Glomerular endothelial cell (primary cell): ENCODE data around the gene BORCS5. TPM values are rescaled to one million over a fixed set of nuclear protein-coding genes. Genes with fewer than 3 reads are reported as not detected.
"Not testable (repeated sequence)": the region's sequence is repeated elsewhere in the genome, so short reads cannot be mapped to it uniquely, and the experiment has no call there.

Source experiments
- DNase-seq: peaks from one replicate; pipeline ENCODE4 v3.0.0-alpha.2; 2011; ENCODE audit warnings: low read depth, low spot score; ENCODE audit errors: extremely low read depth
- total RNA-seq: library from RNA; depleted of rRNA; stranded (reverse); fragments of >200 nt; gene quantifications from 2 replicates; pipeline ENCODE4 v1.2.3, GENCODE V29; 2015

The BORCS5 gene
- total RNA-seq, 1 donor from 2014 or later, result 5.7 TPM

DNA sequence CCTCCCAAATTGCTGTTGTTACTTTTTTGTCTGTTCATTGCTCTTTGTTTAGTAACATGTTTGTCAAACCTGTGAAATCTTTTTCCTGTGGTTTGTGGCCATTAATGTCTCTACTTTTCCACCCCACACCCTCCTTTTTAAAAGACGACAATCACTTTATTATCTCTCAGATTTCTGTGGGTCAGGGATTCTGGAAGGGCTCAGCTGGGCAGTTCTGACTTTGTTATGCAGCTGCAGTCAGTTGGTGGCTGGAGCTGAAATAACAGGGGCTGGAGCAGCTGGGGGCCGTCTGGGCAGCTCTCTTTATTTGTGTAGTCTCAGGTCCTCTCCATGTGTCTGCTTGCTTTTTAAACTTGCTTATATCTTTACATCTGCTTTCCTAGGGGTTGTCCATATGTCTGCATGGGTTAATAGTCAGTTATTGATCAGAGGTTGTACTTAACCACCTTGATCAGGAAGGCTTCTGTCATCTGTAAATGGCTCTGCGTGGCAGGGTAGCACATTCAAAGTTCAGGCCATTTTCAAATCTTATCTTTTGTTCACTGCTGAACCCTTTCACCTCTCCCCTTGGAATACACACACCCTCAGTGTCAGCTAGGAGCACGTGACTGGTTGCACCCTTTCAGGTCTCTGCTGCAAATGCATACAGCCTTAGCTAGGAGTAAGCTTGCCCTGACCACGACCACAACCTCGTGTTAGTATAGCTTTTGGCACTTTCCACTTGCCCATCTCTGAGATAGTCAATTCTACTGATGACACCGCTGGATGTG, 27.9 kb downstream of the BORCS5 start:
- DNase-seq, result no peak

GRCh38 chr12:12387501-12387900, 30.6 kb downstream of the BORCS5 start:
- no peak for DNase-seq

GRCh38 chr12:12392413-12392812, 35.5 kb downstream of the BORCS5 start:
- DNase-seq, result no peak

DNA sequence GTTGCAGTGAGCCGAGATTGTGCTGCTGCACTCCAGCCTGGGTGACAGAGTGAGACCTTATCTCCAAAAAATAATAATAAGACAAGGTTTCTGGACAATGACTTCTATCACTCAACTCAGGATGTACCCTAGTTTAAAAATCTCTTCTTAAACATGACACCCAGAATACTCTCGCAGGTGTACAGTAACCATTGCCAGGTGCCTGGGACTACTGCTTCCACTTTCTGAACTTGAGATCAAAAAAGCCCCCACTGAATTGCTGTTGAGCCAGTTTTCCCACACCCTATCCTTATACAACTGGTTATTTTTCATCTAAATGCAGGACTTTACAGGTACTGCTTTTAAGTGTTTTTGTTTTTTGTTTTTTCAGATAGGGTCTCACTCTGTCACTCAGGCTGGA, 36.3 kb downstream of the BORCS5 start:
- no peak for DNase-seq

GRCh38 chr12:12396694-12397093, 39.8 kb downstream of the BORCS5 start:
- DNase-seq, result no peak

DNA sequence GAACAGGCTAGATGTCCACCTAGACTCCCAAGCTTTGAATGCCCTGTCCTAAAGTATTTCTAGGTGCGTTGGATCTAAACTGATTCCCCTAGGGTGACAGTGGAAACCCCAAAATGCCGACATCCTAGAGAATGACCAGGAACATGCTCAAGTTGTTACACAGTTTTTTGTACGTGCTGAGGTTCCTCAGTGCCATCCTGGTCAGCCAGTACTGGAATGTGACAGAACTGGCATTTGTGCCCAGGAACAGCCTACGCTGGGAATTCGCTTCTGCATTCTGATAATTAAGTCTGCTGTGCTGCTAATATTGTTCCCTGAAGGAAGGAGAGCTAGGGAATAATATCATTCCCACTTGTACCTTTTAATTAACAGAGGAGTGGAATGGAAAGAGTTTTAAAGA, 40.3 kb downstream of the BORCS5 start:
- DNase-seq, result no peak

- DNase-seq, result no peak
Measured at GRCh38 chr12:12398026-12398859, 41.4 kb downstream of the BORCS5 start.

- DNase-seq, result no peak
Measured at GRCh38 chr12:12399161-12399560, 42.3 kb downstream of the BORCS5 start.

DNA sequence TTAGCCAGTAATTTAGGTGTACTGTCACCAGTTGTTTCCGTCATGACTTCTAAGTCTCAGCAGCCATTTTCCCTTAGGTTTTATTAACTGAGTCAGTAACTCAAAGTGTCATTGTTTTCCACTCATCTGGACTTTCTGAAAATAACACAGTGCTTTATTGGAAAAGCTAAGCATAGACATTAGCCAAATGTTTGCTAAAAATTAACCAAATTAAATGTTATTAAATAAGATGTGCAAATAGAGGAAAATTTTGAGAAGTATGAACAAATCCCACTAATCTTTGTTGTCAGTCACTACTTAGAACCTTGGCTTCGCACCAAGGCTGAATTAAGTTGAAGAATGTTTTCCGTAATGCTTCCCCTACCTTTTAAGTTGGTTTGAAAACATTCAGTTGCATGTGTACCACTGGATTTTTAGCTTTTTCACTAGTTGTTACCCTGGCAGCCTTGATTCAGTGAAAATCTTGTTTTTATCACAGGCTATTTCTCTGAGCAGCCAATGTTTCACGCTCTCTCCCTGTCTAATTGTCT, 43.0 kb downstream of the BORCS5 start:
- DNase-seq, result no peak

GRCh38 chr12:12400793-12401192, 43.9 kb downstream of the BORCS5 start:
- DNase-seq, result no peak

DNA sequence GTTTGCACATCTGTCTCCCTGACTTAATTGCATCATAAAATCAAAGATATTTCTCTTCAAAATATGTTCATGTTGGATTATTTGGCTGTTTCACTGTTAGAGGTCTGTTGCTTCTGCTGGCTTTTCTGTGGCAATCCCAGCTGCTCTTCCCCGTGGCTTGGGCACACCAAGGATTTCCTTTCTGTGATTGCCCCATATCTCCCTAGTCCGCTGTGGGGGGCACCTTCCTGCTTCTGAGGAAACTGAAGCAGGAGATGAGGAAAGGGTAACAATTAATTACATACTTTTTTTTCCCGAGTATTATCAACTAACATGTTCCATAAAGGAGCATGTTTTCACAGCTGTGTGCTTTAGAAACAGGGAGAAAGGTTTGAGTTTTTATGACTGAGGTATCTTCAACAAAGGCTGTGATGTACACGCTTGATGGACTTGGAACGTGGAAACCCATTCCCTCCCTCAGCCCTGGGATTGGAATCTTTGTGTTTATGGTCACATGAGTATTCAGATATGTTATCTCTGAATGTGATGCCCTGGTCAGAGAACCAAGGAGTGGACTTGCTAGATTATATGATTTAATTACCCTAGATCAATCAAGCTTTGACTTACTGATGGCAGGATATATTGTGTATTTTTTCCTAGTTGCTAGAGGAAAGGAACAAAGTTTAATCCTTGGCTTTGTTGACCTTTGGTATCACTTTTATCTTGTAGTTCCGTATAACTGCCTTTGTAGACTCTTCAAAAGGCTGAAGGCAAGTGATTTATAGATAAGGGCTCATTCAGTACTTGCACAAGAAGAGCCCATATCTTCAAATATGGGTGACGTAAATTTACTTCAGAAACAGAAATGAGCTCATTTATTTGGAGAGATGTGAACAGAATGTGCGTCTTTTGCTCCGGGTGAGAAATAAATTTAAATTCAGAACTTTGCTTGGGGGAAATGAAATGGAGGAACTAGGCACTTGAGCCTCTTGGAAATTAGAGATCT, 46.7 kb downstream of the BORCS5 start:
- DNase-seq, result no peak

DNA sequence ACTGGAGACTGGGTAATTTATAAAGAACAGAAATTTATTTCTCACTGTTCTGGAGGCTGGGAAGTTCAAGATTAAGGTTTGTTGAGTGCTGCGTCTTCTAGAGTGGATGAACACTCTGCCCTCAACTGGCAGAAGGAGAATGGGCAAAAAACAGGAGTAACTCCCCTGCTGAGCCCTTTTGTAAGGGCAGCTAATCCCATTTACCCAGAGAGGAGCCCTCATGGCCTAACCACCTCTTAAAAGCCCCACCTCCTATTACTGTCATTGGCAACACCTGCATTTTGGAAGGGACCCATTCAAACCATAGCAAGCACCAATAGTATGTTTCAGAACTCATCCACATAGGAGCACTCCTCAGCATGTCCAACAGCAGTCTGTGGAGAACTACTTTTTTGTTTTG, 47.4 kb downstream of the BORCS5 start:
- no peak for DNase-seq

- no peak for DNase-seq
Measured at GRCh38 chr12:12405882-12406281, 49.0 kb downstream of the BORCS5 start.

DNA sequence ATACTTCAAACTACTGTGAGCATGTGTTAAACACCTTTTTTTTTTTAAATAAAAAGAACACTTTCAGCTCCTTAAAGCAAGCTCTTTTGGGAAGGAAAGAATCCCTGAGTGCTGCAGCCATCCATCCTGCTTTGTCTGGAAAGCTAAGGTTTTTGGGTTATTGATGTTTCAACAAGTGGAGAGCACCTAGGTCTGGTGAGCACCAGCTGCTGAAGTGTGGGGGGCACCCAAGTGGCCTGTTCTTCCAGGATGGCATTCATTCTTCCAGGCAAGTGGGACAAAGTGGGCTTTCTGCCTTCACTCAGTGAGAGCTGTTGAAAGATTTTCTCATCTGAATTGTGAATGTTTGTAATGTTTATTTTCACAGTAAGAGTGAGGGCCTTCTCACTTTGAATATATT, 49.9 kb downstream of the BORCS5 start:
- DNase-seq, result no peak

- no peak for DNase-seq
Measured at GRCh38 chr12:12408265-12408690, 51.4 kb downstream of the BORCS5 start.

DNA sequence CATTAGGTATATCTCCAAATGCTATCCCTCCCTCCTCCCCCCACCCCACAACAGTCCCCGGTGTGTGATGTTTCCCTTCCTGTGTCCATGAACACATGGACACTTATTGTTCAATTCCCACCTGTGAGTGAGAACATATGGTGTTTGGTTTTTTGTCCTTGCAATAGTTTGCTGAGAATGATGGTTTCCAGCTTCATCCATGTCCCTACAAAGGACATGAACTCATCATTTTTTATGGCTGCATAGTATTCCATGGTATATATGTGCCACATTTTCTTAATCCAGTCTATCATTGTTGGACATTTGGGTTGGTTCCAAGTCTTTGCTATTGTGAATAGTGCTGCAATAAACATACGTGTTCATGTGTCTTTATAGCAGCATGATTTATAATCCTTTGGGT, 52.5 kb downstream of the BORCS5 start:
- not testable (repeated sequence) for DNase-seq

DNA sequence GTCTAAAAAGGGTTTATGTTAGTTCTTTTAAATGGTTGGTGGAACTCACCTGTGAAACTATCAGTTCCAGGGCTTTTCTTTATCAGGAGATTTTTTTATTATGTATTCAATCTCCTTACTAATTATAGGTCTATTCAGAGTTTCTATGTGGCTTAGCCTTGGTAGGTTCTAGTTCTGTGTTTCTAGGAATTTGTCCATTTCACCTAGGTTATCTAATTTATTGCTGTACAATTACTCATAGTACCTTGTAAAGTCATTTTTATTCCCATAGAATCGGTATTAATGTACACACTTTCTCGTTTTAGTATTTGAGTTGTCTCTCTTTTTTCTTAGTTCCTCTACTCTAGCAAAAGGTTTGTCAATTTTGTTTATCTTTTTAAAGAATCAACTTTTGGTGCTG, 59.0 kb downstream of the BORCS5 start:
- DNase-seq, result no peak

DNA sequence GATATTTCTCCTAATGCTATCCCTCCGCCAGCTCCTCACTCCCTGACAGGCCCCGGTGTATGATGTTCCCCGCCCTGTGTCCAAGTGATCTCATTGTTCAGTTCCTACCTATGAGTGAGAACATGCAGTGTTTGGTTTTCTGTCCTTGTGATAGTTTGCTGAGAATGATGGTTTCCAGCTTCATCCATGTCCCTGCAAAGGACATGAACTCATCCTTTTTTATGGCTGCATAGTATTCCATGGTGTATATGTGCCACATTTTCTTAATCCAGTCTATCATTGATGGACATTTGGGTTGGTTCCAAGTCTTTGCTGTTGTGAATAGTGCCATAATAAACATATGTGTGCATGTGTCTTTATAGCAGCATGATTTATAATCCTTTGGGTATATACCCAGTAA, 62.3 kb downstream of the BORCS5 start:
- not testable (repeated sequence) for DNase-seq

DNA sequence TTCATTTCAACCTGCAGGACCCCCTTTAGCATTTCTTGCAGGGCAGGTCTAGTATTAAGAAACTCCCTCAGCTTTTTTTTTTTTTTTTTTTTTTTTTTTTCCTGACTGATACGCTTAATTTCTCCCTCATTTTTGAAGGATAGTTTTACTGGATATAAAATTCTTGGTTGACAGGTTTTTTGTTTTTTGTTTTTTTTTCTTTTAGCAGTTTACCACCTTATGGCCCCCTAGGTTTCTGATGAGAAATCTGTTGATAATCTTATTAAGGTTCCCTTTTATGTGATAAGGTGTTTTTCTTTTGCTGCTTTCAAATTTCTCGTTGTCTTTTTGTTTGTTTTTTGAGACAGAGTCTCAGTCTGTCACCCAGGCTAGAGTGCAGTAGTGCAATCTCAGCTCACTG, 66.5 kb downstream of the BORCS5 start:
- no peak for DNase-seq

- DNase-seq, result no peak
Measured at GRCh38 chr12:12425001-12425400, 68.1 kb downstream of the BORCS5 start.

- no peak for DNase-seq
Measured at GRCh38 chr12:12425616-12426015, 68.7 kb downstream of the BORCS5 start.
